ENCODE measurements around the gene WSCD2.

DNA sequence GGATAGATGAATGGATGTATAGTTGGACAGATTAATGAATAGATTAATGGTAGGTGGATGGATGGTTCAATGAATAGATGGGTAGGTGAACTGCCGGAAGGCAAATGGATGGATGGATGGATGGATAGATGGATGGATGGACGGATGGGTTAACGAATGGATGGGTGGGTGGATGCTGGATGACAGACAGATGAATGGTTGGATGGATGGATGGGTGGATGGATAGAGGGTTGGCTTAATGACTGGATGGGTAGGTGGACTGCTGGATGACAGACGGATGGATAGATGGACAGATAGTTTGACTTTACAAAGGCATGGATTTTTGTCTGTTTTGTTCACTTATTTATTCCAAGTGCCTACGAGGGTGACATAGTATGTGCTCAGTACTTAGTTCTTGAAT lies 64.4 kb downstream of the WSCD2 start:
- TF ChIP-seq, protein P1, sequence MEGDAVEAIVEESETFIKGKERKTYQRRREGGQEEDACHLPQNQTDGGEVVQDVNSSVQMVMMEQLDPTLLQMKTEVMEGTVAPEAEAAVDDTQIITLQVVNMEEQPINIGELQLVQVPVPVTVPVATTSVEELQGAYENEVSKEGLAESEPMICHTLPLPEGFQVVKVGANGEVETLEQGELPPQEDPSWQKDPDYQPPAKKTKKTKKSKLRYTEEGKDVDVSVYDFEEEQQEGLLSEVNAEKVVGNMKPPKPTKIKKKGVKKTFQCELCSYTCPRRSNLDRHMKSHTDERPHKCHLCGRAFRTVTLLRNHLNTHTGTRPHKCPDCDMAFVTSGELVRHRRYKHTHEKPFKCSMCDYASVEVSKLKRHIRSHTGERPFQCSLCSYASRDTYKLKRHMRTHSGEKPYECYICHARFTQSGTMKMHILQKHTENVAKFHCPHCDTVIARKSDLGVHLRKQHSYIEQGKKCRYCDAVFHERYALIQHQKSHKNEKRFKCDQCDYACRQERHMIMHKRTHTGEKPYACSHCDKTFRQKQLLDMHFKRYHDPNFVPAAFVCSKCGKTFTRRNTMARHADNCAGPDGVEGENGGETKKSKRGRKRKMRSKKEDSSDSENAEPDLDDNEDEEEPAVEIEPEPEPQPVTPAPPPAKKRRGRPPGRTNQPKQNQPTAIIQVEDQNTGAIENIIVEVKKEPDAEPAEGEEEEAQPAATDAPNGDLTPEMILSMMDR (conservative IDR thresholded peaks at IDR 0.05; ENCODE audit: low read length): no peak
- TF ChIP-seq EZH2phosphoT487 (IDR thresholded peaks at IDR 0.05; ENCODE audit: borderline replicate concordance): no peak

All from Loucy (cell line).